Stimulated activated CD8-positive, alpha-beta memory T cell treated with anti-CD3 and anti-CD28 coated beads, Interleukin-12 subunit alpha, Interleukin-12 subunit beta, amount 100 ng/mL, for 1 hour (primary cell): Measurements from ENCODE around the gene ZNF747.
"Not testable (repeated sequence)": the region's sequence is repeated elsewhere in the genome, so short reads cannot be mapped to it uniquely, and the experiment has no call there.

ENCODE experiments used
- DNase-seq: peaks from one replicate; pipeline ENCODE4 v3.0.0-alpha.2; 2020; ENCODE audit warnings: low read depth

The ZNF747 gene

DNA sequence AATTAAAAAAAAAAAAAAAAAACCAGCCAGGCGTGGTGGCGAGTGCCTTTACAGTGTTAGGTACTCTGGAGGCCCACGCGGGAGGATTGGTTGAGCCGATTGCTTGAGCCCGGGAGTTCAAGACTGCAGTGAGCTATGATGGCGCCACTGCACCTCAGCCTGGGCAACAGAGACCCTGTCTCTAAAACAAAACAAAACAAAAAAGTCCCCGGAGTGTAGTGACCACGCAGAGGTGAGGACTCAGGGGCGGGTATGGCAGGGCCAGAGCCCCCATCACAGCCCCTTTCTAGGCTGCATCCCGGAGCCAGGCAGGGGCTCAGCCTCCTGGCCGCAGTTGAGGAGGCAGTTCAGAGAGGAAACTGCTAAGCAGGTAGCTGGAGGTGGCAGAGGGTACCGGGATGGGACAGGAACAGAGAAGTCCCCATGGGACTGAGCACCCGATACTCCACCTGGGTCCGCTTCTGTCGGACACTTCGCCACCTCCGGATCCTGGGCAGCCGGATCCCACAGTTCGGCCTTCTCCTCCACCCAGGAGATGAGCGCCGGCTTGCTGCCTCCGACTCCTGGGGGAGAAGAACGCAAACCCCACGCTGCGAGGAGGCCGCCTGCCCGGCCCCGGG is 800 bp downstream of the ZNF747 start:
- DNase-seq, result no peak

DNA sequence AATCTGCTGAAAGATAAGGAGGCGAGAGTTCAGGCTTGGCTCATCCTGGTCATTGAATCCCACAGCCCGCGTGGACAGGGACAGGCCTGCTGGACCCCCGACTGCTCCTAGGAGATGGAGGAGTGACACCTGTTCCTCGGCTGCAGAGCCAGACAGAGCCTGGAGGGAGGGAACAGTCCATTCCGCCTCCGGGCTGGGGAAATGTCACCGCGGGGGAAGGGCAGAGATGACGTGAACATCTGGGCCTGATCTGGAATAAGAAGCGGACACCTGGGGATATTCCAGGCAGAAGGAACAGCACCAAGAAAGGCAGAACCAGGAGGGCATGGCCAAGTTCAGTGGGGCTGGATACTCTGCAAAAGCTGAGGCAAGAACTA is 1.5 kb downstream of the ZNF747 start:
- no peak for DNase-seq

DNA sequence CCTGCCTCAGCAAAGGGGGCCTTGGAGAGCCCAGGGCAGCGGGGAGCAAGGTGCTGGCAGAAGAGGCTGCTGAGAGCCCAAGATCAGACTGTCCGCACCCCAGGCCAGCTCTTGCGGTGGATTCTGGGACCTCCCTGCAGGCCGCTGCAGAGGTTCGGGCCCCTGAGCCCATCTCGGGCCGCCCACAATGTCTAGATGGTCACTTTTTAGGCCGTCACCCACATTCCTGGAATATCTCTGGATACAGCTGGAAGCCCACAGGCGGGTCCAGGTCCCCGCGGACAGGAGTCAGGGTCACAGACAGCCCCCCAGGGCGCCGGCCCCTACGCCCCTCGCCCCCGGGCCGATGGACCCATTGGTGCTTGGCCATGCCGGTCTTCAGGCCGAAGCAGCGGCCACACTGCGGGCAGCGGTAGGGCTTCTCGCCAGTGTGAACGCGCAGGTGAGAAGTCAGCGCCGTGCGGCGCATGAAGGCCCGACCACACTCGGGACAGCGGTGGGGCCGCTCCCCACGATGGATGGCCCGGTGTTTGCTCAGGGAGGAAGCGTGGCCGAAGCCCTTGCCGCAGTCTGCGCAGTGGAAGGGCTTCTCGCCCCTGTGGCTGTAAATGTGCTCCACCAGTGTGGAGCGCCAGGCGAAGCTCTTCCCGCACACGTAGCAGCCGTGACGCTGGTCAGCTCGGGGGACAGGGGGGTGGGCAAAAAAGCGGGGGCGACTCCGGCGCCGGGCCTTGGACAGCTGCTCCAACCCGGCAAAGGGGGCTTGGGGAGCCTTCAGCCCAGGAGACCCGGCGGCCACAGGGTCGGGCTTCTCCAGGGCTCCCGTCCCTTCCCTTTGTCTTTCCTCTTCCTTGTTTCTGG is 2.1 kb downstream of the ZNF747 start:
- no peak for DNase-seq

DNA sequence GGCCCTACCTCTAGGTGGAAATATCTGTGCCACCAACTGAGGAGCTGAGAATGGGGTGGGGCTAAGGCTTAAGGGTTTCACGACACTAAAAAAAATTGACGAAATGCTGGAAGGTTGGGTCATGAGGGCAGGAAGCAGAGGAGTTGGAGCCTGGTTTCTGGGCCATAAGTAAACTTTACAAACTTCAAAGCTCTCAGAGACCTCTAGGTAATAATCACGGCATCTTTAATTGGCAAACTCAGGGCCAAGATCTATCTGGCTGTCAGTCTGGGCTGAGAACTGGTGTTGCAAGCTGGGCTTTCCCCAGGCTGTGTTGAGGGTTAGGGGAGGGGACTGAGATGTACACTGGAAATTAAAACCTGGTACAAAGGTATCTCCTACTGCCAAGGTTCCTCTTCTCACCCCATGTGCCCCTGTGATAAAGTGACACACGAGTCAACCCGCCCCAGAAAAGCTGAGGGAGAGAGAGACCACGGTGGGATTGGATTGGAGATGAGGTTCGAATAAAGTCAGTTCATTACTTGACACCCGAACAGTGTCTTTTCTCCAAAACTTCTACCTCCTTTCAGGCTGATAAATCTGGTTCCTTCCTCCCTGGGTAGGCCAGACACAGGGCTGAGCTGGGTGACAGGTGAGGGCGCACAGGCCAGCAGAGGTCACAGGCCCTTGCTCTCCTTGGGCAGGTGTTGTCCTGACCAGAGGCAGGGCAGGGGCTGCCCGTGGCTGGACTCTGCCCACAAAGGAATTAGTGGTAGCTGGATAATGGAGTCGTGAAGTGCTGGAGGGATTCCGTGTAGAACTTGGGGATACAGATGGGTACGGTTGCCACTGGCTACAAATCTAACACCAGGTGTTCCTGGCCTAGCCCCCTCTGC is 4.3 kb downstream of the ZNF747 start:
- no peak for DNase-seq

DNA sequence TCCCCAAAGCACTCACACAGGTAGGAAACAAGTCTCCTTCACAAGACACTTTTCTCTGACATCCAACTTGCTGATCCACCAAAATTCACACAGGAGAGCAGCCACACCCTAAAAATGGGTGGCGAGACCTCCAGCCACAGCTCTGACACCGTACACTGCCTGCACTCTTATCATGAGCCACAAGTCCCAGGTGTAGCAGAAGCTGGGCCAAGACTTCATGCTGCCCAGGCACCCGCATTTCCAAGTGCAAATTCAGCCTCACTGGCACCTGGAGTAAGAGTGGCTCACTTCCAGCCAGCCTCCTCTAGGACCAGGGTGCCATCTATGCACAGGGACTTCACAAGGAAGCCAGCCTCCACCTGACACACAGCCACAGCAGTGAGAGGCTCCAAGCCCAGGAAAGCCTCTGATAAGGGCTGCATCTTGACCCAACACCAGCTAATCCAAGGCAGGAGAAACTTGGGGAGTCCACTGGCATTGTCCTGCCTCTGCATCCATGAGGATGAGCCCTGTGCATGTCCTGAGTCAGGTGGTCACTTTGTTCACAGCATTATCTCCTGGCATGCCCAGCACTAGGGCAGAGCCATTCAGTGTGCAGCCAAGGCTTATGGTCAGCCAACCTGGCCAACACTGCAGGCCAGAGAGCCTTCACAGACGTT is 5.7 kb downstream of the ZNF747 start:
- no peak for DNase-seq

DNA sequence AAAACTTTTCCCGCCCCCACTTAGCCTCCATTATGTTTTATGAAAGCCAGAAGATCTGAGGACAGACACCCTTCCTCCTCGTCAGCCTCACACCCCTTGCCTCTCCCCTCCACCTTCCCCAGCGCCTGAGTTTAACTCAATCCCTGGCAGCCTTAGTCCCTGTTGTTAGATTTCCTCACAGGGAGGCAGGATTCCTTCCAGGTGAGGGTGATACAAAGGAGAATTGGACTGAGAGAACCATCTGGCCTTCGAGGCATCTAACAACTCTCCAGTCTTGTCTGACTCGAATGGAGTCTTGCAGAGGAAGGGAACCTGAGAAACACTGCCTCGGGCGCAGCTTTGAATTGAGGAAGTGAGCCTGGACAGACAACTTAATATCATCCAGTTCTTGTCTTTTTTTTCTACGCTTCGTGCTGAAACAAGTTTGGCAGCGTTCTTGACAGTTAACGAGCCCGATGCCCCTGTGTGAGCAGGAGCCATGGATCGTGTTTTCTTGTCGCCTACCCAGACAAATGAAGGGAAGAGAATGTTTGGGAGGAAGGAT is 7.0 kb downstream of the ZNF747 start:
- DNase-seq, result no peak

DNA sequence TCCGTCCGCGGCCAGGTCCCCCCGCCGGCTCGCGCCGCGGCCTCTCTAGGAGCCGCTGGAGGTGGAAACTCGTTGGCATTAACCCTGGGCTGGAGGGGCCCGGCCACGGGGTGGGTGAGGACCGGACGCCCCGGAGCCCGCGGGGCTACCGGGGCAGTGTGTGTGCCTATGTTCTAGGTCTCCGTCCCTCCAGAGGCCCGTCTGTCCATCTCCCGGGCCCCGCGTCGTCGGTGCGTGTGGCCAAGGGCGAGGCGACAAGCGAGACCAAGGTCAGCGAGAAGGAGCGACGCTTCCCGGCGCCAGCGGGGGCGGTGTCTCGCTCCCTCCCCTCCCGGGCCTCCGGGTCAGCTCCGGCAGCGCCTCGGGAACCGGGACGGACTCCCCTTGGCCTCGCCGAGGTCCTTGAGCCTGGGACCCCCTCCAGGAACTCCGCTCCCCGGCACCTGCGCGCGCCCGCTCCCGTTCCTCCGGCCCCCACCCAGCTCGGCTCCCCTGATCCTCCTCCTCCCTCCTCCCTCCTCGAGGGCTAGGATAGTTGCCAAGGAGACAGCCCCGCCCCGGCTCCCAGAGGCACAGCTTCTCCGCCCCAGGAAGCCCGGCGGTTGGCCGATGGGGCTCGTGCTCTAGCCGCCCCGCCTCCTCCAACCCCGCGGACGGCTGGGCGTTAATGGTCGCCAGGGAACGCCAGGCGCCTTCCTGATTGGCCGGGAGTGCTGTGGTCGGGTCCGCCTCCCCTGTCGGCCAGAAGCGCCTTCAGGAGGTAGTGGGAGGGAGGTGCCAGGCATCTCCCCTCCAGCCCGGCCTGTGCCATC is 7.6 kb downstream of the ZNF747 start:
- DNase-seq, result peak; percentile 82

DNA sequence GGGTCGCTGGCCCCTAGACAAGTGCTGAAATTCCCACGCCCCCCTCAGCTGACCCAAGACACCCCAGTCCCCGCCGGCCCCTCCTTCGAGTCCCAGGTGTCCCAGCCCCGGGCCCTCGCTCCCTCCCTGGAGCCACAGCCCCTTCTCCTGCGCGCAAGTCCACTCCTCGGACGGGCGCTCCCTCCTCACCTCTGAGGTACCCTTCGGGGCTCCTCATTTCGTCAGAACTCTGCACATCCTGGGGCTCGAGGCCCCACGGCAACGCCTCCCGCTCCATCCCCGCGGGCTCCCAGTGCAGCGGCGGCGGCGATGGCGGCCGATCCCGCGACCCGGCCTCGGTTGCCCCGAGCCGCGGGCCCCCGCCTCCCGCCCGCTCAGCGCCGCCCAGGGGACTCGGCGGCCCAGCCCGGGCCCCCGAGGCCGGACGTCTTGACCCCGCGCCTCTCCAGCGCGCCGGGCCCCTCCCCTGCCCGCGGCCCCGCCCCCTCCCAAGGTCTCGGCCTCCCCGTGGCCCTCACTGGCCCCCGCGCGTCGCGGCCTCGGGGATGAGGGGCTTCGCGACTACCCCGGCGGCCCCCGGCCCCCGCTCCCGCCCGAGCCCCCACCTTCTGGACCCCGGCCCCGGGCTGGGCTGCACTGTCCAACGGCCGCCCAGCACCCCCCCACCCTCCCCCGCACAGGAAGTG is 8.4 kb downstream of the ZNF747 start, which contains the start of gene ZNF768:
Gene ZNF768, minus strand, starts transcription at position 430 of the 686 bp plus-strand sequence. Its CDS starts 153 bp downstream, at position 277.
- DNase-seq, result no peak

DNA sequence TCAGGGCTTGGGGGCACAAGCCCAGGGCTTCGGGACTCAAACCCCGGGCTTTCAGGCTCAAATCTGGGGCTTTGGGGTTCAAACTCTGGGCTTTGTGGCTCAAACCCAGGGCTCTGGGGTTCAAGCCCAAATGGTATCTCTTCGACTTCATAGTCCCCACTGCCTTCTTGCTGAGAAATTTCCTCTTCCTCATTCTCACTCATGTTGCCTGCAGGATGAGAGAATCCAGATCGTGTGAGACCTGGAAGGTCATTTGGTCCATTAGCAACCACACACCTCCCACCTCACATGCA is 8.9 kb downstream of the ZNF747 start:
- no peak for DNase-seq

DNA sequence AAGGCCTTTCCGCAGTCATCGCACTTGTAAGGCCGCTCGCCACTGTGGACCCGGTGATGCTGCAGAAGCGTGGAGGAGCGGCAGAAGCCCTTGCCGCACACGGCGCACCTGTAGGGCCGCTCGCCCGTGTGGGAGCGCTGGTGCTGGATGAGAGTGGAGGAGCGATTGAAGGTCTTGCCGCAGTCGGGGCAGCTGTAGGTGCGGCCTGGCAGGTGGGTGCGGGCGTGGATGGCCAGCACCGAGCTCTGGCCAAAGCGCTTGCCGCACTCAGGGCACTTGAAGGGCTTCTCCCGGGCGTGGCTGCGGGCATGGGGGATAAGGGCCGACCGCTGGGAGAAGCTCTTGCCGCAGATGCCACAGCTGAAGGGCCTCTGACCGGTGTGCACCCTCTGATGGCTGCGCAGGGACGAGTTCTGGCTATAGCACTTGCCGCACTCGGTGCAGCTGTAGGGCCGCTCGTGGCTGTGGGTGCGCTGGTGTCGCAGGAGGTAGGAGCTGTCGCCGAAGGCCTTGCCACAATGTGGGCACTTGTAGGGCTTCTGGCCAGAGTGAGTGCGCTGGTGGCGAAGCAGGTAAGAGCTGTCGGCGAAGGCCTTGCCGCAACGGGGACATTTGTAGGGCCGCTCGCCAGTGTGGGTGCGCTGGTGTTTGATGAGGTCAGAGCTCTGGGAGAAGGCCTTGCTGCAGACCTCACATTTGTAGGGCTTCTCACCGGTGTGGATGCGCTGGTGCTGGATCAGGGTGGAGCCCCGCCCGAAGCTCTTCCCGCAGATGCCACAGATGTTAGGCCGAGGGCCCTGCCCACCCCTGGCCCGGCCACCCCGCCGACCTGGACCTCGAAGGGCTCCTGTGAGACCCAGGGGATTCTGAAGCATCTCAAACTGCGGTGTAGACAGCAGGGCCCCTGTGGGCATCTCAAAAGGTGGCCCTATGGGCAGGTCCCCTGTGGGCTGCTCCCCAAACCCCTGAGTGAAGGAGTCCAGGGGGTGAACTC is 9.8 kb downstream of the ZNF747 start:
- DNase-seq, result no peak

DNA sequence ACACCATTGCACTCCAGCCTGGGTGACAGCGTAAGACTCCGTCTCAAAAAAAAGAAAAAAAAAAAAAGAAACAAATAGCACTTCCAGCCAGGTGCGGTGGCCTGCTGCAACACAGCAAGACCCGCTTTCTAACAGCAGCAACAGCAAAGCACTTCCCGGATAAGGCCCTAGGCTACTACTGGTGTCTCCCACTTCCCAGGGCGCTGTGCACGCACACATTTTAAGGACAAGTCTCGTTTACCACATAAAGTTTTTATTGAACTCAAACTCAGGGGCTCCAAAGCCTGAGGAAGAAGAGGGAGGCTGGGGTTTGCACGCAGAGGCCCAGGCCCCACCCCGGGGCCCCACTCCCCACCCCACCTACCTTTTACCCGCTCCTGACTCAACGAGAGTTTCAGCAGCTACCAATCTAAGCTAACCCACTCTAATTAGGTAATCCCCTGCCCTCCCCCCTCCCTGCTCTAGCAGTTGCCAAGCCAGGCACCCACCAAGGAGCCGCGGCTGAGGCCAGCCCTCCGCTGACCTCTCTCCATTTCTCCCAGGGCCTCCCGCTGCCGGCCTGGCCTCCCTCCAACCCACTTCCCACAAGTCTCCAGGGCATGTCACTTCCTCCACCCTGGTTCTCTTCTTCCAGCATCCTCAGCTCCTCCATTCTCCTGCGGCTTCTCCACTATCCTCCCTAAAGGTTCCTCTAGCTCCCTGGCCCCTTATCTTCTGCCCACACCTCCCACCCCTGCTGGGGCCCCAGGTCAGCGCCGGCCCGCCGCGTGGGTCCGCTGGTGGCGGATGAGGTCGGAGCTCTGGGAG is 10.7 kb downstream of the ZNF747 start:
- no peak for DNase-seq

DNA sequence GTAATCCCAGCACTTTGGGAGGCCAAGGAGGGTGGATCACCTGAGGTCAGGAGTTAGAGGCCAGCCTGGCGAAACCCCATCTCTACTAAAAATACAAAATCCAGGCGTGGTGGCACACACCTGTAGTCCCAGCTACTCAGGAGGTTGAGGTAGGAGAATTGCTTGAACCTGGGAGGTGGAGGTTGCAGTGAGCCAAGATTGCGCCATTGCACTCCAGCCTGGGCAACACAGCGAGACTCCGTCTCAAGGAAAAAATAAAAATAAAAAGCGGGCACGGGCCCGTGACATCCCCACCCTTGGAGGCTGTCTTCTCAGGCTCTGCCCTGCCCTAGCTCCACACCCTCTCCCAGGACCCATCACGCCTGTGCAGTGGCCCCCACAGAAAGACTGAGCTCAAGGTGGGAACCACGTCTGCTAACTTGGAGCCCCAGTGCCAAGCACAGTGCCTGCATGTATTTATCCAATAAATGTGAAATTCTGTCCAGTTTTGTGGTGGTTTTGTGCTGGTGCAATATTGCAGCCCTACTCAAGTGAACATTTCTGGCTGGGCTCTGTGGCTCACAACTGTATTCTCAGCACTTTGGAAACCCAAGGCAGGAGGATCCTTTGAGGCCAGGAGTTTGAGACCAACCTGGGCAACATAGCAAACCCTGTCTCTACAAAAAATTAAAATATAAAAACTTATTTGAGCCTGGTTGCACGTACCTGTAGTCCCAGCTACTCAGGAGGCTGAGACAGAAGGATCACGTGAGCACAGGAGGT is 11.8 kb downstream of the ZNF747 start:
- not testable (repeated sequence) for DNase-seq

DNA sequence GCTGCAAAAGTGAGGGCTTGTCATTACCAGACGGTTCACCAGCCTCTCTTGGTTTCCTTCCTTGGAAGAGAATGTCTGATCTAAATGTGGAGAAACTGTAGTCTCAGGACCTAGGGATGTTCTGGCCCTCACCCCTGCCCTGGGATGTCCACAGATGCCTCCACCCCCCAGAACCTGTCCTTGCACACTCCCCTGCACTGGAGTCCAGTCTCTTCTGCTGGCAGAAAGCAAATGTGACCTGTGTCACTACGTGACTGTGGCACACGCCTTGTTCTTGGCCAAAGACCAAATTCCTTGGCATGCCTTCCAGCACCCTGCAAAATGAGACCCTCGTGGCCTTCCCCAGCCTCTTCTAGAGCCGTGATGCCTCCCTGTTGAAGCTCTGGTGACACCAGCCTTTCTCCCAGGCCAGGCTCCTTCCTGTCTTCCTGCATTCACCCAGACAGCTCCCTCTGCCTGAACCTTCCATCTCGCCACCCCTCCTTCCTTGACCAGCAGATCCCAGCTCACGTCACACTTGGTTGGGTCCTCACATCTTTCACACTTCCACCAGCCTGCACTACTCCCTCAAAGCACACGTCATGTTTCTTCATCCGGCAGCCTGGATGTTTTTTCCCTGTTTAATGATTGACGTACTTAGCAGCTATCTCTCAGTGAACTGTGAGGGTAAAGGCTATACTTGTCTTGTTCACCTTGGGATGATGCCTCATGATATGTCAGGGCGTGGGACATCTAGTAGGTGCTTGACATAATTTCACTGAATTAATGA is 12.6 kb downstream of the ZNF747 start:
- DNase-seq, result no peak

DNA sequence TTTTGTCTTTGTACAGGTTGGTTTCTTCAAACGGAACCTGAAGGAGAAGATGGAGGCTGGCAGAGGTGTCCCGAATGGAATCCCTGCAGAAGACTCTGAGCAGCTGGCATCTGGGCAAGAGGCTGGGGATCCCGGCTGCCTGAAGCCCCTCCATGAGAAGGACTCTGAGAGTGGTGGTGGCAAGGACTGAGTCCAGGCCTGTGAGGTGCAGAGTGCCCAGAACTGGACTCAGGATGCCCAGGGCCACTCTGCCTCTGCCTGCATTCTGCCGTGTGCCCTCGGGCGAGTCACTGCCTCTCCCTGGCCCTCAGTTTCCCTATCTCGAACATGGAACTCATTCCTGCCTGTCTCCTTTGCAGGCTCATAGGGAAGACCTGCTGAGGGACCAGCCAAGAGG is 13.2 kb downstream of the ZNF747 start:
- DNase-seq, result no peak

DNA sequence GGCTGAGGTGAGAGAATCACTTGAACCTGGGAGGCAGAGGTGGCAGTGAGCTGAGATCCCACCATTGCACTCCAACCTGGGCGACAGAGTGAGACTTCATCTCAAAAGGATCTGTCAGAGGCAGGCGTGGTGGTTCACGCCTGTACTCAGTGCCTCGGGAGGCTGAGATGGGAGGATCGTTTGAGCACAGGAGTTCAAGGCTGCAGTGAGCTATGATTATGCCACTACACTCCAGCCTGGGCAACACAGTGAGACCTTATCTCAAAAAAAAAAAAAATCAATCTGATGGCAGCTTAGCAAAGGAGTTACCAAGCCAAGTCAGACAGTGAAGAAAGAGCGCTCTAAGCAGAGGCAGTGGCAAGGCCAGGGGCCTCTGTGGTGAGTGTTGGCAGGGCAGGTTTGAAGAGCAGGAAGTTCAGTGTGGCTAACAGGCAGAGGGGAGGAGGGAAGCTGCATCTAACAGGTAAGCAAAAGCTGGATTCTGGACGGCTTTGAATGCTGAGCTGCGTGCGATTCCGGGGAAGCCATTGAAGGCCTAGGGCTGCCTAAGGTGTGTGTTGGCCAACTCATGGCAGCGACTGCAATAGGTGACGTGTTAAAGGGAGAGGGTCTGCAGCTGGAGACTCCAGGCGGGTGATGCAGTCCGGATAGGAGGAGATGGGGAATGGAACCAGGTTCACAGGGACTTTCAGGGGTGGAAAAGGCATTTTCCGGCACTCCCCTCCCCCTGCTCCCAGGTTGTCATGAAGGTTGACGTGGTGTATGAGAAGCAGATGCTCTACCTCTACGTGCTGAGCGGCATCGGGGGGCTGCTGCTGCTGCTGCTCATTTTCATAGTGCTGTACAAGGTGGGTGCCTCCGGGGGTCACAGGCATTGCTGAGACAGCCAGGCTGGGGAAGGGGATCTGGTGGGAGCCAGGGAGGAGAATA is 15.3 kb downstream of the ZNF747 start:
- DNase-seq, result no peak

DNA sequence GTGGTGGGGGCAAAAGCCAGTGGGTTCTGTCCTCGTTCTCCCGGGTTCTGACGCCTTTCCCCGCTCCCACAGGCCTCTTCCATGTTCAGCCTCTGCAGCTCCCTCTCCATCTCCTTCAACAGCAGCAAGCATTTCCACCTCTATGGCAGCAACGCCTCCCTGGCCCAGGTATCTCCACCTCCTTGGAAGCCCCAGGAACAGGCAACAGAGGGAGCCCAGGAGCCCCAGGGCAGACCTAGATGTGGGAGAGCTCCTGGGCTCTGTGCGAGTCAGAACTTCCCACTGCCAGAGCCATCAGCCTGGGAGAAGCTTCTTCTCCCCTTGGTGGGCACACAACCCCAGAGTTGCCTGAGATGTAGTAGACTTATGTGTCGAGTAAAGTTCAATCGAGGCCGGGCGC is 16.1 kb downstream of the ZNF747 start:
- no peak for DNase-seq
